HEK293T (cell line): ENCODE data around the gene ANK3.

Experiments used
- ARNT ChIP-seq: fragments of 450-650 bp; IDR thresholded peaks from 2 replicates; pipeline ENCODE4 v1.6.1; 2017; ENCODE audit warnings: mild to moderate bottlenecking
- BHLHE40 ChIP-seq: fragments of 450-650 bp; IDR thresholded peaks from 2 replicates; pipeline ENCODE4 v1.6.1; 2016; ENCODE audit warnings: mild to moderate bottlenecking, moderate library complexity, borderline replicate concordance
- FOXA1 ChIP-seq: fragments of 450-650 bp; IDR thresholded peaks from 2 replicates; pipeline ENCODE4 v1.6.1; 2016; ENCODE audit warnings: mild to moderate bottlenecking
- FOXK2 ChIP-seq: fragments of 450-650 bp; IDR thresholded peaks from 2 replicates; pipeline ENCODE4 v1.6.1; 2016; ENCODE audit warnings: mild to moderate bottlenecking
- FOXM1 ChIP-seq: fragments of 450-650 bp; IDR thresholded peaks from 2 replicates; pipeline ENCODE4 v1.6.1; 2017; ENCODE audit warnings: mild to moderate bottlenecking, borderline replicate concordance
- HDGF ChIP-seq: fragments of 450-650 bp; IDR thresholded peaks from 2 replicates; pipeline ENCODE4 v1.6.1; 2017; ENCODE audit warnings: antibody characterized with exemption, borderline replicate concordance
- L3MBTL2 ChIP-seq: fragments of 450-650 bp; conservative IDR thresholded peaks from 2 replicates; pipeline ENCODE4 v1.6.1; 2016; ENCODE audit warnings: mild to moderate bottlenecking
- SP1 ChIP-seq: fragments of 450-650 bp; IDR thresholded peaks from 2 replicates; pipeline ENCODE4 v1.6.1; 2017
- SUZ12 ChIP-seq: fragments of 450-650 bp; IDR thresholded peaks from 2 replicates; pipeline ENCODE4 v1.6.1; 2016; ENCODE audit warnings: mild to moderate bottlenecking
- TARDBP ChIP-seq: fragments of 450-650 bp; IDR thresholded peaks from 2 replicates; pipeline ENCODE4 v1.6.1; 2016
- ZNF384 ChIP-seq: fragments of 450-650 bp; IDR thresholded peaks from 2 replicates; pipeline ENCODE4 v1.6.1; 2016

DNA sequence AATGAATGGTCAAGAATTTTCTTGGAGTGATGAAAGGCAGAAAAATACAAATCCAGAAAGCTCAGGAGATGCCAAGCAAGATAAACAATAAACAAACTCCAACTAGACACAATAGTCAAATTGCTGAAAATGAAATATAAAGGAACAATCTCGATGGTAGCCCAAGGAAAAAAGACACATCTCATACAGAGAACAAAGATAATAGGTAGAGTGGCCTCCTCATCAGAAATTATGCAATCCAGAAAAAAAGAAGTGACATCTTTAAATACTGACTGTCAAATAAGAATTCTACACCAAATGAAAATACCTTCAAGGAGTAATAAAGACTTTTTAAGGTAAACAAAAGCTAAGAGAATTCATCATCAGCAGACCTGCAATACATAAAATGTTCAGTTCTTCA is 150.4 kb downstream of the ANK3 start:
- TF ChIP-seq TARDBP (no peak), BHLHE40 (no peak), L3MBTL2 (no peak), HDGF (no peak), FOXA1 (no peak), FOXK2 (no peak), SP1 (no peak), FOXM1 (no peak), ARNT (no peak), SUZ12 (no peak), ZNF384 (no peak)
